ENCODE measurements around the gene SGCG.

GRCh38 chr13:23339225-23339624 is 158.4 kb downstream of the SGCG start:
- no peak for TF ChIP-seq CTCF (IDR thresholded peaks at IDR 0.05; ENCODE audit: low read depth, low read length, poor library complexity, severe bottlenecking)
- TF ChIP-seq EZH2phosphoT487 (IDR thresholded peaks at IDR 0.05; ENCODE audit: borderline replicate concordance, low read length): no peak

Data from DOHH2 (cell line).